Testis (tissue), 3 donors: ENCODE measurements around the gene C1orf94. TPM values are rescaled to one million over a fixed set of nuclear protein-coding genes. Genes with fewer than 3 reads are reported as not detected.

Experiments used
- DNase-seq: peaks from one replicate; pipeline ENCODE4 v3.0.0-alpha.2; 2019
- H3K27ac ChIP-seq, 2 donors: fragments of 200-600 bp; sonication (generic); one replicate each; pipeline ENCODE4 v1.5.1; 2019
- H3K27me3 ChIP-seq: fragments of 200-600 bp; sonication (generic); one replicate; pipeline ENCODE4 v1.5.1; 2019
- H3K36me3 ChIP-seq: fragments of 200-600 bp; sonication (generic); one replicate; pipeline ENCODE4 v1.5.1; 2017; ENCODE audit warnings: low read depth; ENCODE audit errors: missing control alignments
- H3K4me1 ChIP-seq: fragments of 200-600 bp; sonication (generic); one replicate; pipeline ENCODE4 v1.5.1; 2019
- H3K4me3 ChIP-seq, 2 donors: fragments of 200-600 bp; sonication (generic); one replicate each; pipeline ENCODE4 v1.5.1; 2017 to 2019
- H3K9me3 ChIP-seq: fragments of 200-600 bp; sonication (generic); one replicate; pipeline ENCODE4 v1.5.1; 2017
- POLR2A ChIP-seq: fragments of 450-650 bp; IDR thresholded peaks from one replicate; pipeline ENCODE4 v1.6.1; 2017; ENCODE audit warnings: antibody characterized with exemption, mild to moderate bottlenecking, moderate library complexity
- WGBS, 2 donors: methylation state at CpG; one replicate each; pipeline ENCODE4 v1.1.5; 2018; 5-methylcytosine and 5-hydroxymethylcytosine counted together
- intact Hi-C: fragments of 100-400 bp; cut with DNase I; formaldehyde crosslinking; loops from one replicate; pipeline ENCODE4 v1.15.1; 2023; ENCODE audit warnings: low total_unique reads
- polyA plus RNA-seq: library from polyadenylated mRNA; stranded (reverse); fragments of 350-450 nt; fragmentation: Illumina TruSeq; extraction: RNeasy Lipid Tissue Mini Kit (QIAGEN cat#74804); gene quantifications from one replicate; pipeline ENCODE4 v1.2.3, GENCODE V29; 2014; ENCODE audit warnings: low read depth, low replicate concordance; ENCODE audit not compliant: insufficient read depth
- total RNA-seq, 2 donors: library from RNA; depleted of rRNA; stranded (reverse); fragments of >200 nt; gene quantifications; one replicate each; pipeline ENCODE4 v1.2.3, GENCODE V29; 2016
- TF ChIP-seq, protein P1 (sequence below), 3 experiments: fragments of 450-650 bp in 2 of 3; fragments of 200-600 bp in 1 of 3; sonication (generic) in 1 of 3; IDR thresholded peaks; one replicate each; pipeline ENCODE4 v1.5.1; 2016 to 2019; ENCODE audit warnings: antibody characterized with exemption in 3 of 3, mild to moderate bottlenecking in 2 of 3, moderate library complexity in 1 of 3

Gene C1orf94
- total and polyA plus RNA-seq, 3 donors from 2014 or later: 16.5 to 68.8 (median 17.9) TPM

DNA sequence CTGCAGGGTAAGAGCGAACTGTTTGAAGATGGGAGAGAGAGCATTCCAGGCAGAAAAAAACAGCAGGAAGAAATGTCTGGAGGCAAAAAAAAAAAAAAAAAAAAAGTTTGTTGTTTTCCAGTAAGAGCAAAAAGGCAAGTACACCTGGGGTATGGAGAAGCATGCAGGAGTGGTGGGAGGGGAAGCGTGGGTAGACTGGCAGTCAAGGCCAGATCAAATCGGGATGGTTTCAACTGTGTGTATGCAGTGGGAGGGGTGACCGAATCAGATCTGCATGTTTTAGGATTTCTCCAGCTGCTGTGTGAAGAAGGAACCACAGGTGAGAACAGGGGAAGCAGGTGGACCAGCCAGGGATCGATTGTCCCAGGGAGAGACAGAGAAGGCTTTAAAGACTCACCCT, 46.4 kb upstream of the C1orf94 start:
- no peaks in the 10 kb centered on the region for H3K36me3 ChIP-seq
- intact Hi-C loops: no loop called here
- H3K27ac ChIP-seq: no peak overlapping the region
- DNase-seq: no peak
- WGBS, 2 donors: 71 to 75% methylated on average over 5 of the region's 5 CpGs
- TF ChIP-seq POLR2A: no peak
- TF ChIP-seq, protein P1, sequence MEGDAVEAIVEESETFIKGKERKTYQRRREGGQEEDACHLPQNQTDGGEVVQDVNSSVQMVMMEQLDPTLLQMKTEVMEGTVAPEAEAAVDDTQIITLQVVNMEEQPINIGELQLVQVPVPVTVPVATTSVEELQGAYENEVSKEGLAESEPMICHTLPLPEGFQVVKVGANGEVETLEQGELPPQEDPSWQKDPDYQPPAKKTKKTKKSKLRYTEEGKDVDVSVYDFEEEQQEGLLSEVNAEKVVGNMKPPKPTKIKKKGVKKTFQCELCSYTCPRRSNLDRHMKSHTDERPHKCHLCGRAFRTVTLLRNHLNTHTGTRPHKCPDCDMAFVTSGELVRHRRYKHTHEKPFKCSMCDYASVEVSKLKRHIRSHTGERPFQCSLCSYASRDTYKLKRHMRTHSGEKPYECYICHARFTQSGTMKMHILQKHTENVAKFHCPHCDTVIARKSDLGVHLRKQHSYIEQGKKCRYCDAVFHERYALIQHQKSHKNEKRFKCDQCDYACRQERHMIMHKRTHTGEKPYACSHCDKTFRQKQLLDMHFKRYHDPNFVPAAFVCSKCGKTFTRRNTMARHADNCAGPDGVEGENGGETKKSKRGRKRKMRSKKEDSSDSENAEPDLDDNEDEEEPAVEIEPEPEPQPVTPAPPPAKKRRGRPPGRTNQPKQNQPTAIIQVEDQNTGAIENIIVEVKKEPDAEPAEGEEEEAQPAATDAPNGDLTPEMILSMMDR (IDR thresholded peaks at IDR 0.05): no peak
- no peaks in the 10 kb centered on the region for H3K9me3 ChIP-seq
- H3K4me1 ChIP-seq: no peaks in the 10 kb centered on the region
- H3K27me3 ChIP-seq: no peaks in the 10 kb centered on the region
- H3K4me3 ChIP-seq: no peak overlapping the region

DNA sequence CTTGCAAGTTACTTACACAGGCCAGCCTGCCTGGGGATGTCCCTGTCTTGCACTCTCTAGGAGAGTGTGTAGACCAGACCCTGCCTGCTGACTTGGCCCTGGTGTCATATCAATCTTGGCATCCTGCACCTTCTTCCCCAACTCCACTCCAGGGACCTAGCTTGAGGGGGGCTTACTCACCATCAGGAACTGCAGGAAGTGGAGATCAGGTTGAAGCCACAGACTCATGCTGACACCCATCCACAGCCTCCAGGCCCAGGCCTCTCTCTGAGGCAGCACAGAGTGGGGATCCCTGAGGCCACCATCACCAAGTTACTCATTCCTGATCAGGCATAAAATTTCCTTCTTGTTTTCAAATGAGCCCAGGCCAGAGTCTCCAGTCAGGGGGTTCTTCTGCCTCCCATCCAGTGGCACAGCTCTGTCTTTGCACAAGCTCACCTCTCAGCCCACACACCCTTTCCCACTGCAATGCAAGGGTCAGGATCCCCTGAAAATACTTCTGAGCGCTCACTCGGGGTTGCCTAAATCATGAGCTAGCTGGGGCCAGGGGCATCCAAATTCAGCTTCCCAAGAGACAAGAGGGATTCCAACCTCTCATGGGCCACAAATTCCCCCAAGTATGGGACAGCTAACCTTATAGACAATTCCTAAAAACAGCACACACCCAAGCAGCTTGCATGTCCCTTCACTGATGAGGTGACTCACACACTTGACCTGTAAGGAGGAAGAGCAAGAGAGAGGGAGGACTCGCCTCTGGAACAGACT, 45.1 kb upstream of the C1orf94 start:
- intact Hi-C loops: no loop called here
- no peak for DNase-seq
- H3K36me3 ChIP-seq: no peaks in the 10 kb centered on the region
- H3K27ac ChIP-seq: no peak overlapping the region
- no peak for TF ChIP-seq POLR2A
- TF ChIP-seq, protein P1 (IDR thresholded peaks at IDR 0.05): no peak
- 90 to 96% methylated on average over 3 of the region's 3 CpGs for WGBS, 2 donors
- H3K4me3 ChIP-seq: no peak overlapping the region
- H3K4me1 ChIP-seq: no peaks in the 10 kb centered on the region
- H3K27me3 ChIP-seq: no peaks in the 10 kb centered on the region
- no peaks in the 10 kb centered on the region for H3K9me3 ChIP-seq

DNA sequence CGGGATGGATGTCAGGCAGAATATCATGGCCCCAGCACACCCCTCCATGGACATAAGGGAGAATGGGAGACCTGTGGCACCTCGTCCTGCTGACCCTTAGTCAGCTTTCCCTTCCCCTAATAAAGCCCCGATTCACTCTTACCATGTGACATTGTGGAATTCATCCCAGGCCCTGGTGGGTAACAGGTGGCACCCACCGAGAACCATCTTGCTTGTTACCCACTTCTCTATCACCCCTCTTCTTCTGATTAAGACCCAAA, 44.6 kb upstream of the C1orf94 start:
- intact Hi-C loops: no loop called here
- Histone ChIP-seq H3K27me3 (no peaks in the 10 kb centered on the region), H3K27ac (no peak overlapping the region), H3K4me3 (no peak overlapping the region), H3K9me3 (no peaks in the 10 kb centered on the region), H3K36me3 (no peaks in the 10 kb centered on the region), H3K4me1 (no peaks in the 10 kb centered on the region)
- 88 to 91% methylated on average over 4 of the region's 4 CpGs for WGBS, 2 donors
- no peak for DNase-seq
- TF ChIP-seq, protein P1 (IDR thresholded peaks at IDR 0.05): no peak
- TF ChIP-seq POLR2A: no peak

DNA sequence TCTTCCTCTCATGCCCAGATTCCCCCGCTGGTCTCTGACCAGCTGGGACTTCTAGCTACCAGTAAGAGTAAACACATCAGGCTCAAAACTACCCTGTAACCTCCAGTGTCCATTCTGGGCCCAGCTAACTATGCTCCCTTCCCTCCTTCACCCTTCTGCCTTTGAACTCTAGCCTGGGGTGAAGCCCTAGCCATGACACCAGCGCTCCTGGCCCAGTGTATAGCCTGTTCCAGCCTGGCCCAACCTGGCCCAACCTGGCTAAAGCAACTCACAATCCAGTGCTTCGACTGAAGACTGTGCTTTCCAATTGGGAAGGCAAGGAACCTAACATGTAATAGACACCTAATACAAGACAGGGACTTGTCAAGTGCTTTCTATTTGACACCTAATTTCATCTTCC, 39.3 kb upstream of the C1orf94 start:
- DNase-seq: no peak
- no peak overlapping the region for H3K4me3 ChIP-seq
- H3K27ac ChIP-seq: no peak overlapping the region
- no peak for TF ChIP-seq POLR2A
- TF ChIP-seq, protein P1 (IDR thresholded peaks at IDR 0.05): no peak
- intact Hi-C loops: no loop called here
- no peaks in the 10 kb centered on the region for H3K9me3 ChIP-seq
- WGBS, 2 donors: 87 to 92% methylated on average over 3 of the region's 3 CpGs
- no peaks in the 10 kb centered on the region for H3K27me3 ChIP-seq
- H3K4me1 ChIP-seq: no peaks in the 10 kb centered on the region
- no peaks in the 10 kb centered on the region for H3K36me3 ChIP-seq

DNA sequence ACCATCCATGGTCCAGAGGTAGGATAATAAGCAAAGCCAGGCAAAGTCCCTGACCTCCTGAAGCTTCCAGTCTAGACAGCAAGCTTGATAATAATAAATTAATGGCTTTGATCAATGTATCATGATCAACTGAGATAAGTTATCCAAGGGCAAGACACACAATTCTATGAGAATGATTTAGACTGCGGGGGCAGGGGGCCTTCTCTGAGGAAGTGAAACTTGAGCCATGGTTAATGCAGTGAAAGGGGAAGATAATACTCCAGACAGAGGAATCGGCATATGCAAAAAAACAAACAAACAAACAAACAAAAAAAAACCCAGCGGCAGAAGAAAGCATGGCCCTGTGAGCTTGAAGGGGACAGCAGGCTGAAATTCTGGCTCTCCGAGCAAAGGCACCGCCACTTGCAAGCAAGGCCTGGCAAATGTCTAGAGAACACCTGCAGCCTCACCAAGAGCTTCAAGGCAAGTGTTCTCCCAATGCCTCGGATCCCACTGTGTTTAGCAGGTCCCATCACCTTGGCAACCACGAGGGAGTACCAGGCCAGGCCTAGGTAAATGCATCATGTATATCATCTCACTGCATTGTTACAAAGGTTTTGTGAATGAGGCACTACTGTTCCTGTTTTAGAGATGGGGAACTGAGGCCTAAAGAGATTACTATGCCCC, 36.6 kb upstream of the C1orf94 start:
- intact Hi-C loops: no loop called here
- H3K36me3 ChIP-seq: no peaks in the 10 kb centered on the region
- 58 to 68% methylated on average over 7 of the region's 7 CpGs for WGBS, 2 donors

More for the DNA sequence above, 36.6 kb upstream of the C1orf94 start:
- H3K9me3 ChIP-seq: no peaks in the 10 kb centered on the region
- TF ChIP-seq, protein P1 (IDR thresholded peaks at IDR 0.05): no peak
- TF ChIP-seq POLR2A: no peak
- no peaks in the 10 kb centered on the region for H3K27me3 ChIP-seq
- no peak overlapping the region for H3K27ac ChIP-seq
- H3K4me3 ChIP-seq: no peak overlapping the region
- H3K4me1 ChIP-seq: no peaks in the 10 kb centered on the region
- DNase-seq: no peak
